GM18526 (cell line): ENCODE data around the gene DPM2.

Experiments
- POLR2A ChIP-seq: IDR thresholded peaks from 3 replicates; pipeline ENCODE4 v1.6.1; 2011; ENCODE audit not compliant: insufficient read length; ENCODE audit errors: extremely low read depth

DPM2 gene

DNA sequence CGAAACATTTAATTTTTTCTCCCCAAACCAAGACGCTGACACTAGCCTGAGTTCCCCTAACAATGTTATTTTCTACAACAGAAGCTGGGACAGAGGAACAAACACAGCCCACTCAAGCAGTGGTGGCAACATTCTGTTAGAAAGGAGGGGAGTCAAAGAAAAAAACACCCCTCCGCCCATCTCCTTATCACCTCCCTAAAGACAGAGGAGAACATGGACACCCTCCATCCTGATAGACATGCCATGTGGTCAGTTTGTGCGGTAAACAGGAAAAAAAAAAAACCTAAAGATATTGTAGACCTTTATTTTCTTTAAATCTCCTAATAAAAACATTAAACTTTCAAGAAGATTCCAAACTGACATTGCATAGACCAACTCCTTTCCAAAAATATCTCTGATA, 2.9 kb upstream of the DPM2 start:
- no peak for TF ChIP-seq POLR2A

DNA sequence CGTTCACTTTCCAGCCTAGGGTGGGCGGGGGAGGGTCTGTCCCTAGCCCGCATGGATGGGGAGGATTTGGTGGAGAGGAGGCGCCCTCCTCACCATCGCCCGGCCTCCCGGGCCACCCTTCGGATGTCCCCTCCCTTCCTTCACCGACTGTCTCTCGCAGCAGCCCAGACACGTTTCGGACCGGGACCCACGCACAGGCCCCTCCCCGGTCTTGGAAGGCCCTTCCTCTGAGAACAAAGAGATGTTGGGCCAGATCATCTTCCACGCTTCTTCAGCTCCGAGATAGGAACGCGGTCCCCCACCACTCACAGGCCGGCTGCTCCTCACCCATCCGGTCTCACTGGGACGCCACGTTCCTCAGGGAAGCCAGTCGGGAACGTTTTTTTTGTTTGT, 640 bp upstream of the DPM2 start:
- TF ChIP-seq POLR2A = no peak

- TF ChIP-seq POLR2A = no peak
Measured at GRCh38 chr9:127937056-127937387, 632 bp downstream of the DPM2 start.

- no peak for TF ChIP-seq POLR2A
Measured at GRCh38 chr9:127936347-127936852, 1.3 kb downstream of the DPM2 start.

- no peak for TF ChIP-seq POLR2A
Measured at GRCh38 chr9:127935765-127936221, 1.9 kb downstream of the DPM2 start.

- no peak for TF ChIP-seq POLR2A
Measured at GRCh38 chr9:127934986-127935385, 2.7 kb downstream of the DPM2 start.

- no peak for TF ChIP-seq POLR2A
Measured at GRCh38 chr9:127934248-127934647, 3.4 kb downstream of the DPM2 start.

DNA sequence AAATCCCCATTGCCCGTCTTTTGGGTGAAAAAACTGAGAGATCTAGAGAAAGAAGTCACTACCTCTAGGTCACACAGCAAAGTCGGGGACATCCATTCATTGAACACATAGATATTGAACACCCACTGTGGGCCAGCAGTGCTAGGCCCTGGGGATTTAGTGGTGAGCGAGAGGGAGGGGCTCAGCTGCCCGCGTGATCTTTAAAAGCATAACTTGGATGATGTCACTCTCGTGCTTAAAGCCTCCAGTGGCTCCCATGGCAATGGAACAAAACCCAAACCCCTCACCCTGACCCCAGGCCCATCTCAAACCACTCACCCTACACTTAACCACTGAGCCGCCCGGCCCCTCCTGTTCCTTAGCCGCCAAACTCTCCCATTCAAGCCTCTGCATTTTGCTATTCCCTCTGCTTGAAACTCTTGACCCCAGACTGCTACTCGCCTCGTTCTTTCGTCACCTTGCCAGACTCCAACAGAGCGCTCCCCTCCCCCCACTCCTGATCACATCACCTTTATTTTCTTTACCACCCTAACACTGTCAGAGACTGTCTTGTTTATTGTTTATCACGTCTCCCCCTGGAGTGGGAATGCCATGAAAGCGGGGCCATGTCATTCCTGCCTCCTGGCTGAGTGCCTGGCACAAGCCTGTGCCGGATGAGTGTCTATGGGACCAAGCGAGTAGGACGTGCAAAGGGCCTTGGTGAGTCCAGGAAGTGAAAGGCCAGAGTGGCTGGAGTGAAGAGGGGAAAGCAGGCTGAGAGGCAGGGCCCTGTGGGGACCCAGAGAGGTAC, 6.4 kb downstream of the DPM2 start:
- no peak for TF ChIP-seq POLR2A

DNA sequence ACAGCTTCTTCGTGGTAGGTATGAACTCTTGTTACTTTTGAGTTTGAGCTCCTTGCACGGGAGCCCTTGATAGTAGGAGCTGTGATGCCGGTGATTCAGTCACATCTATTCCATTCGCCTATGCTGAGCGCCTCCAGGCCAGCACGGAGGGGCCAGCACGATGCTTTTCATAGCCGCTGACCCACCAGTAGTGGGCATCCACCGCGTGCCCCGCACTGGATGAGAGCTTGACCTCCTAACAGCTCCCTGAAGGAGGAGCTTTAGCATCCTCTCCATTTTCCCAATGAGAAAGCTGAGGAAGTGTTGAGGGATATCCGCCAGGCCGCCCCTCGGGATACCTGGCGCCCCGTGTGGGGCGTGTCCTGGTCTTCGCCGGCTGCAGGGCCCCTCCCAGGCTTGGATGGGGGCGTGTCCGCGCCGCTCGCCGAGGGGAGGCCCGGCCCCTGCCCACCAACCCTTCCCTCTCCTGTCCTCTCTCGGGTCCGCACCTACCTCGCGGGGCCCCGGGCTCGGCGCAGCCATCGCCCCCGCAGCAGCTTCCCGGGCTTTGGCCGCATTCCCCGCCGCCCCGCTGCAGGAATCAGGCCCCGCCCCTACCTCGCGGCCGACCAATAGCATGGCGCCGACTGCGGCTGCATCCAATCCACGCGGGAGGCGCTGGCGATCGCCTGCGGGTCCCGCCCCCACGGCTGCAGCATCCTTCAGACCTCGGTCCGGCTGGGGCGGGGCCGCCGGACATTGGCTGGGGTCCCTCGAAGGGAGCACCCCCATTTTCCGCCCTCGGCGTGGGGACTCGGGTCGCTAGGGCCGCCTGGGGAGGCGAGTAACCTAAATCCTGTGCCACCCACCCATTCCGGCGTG, 7.2 kb downstream of the DPM2 start, which contains the start of gene PIP5KL1:
Gene PIP5KL1 (minus strand): TSS at position 547 of the 861 bp plus-strand sequence. CDS start 25 bp downstream, at position 522.
- TF ChIP-seq POLR2A = no peak

DNA sequence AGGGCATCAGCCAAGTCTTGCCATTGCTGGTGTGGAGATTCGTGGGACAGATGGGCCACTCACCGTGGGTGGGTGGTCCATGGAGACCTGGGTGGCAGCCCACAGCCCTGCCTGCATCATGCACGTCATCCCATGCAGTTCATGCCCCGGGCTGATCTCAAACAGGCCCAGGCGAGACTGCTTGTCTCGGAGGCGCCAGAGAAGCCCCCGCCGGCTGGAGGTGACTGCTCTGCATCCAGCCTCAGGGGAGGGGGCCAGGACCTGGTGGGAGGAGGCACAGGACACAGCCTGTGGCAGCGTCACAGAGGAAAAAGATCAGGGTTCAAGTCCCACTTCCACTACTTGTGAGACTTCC, 8.1 kb downstream of the DPM2 start:
- TF ChIP-seq POLR2A = no peak

GRCh38 chr9:127928676-127929624, 8.7 kb downstream of the DPM2 start:
- TF ChIP-seq POLR2A = no peak

DNA sequence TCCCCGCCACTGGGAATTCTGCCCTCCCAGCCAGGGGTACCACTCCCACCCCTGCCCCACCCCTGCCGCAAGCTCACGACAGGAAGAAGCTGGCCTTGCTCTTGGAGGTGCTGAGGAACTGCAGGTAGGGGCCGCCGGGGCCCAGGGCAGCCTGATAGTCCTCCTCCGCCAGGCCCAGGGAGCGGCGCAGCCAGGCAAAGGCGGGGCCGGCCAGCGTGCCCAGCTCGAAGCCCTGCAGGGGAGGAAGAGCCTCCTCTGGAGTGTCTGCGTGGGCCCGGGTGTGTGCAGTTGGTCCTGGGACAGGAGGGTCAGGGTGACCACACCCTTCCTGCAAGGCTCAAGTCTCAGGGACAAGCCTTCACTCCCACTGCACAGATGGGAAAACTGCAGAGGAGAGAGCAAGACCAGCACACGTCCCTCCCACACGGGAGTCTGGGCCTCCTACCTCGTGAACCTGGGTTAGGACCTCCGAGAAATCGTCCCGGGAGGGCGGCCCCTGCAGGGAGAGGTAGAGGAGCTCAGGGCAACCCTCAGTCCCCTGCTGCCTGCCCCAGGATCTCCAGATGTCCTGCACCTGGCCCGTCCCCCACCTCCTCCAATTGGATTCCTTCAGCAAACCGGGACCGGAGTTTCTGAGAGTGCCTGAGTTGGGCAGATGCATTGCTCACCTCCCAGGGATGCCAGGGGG, 9.5 kb downstream of the DPM2 start:
- TF ChIP-seq POLR2A = no peak

DNA sequence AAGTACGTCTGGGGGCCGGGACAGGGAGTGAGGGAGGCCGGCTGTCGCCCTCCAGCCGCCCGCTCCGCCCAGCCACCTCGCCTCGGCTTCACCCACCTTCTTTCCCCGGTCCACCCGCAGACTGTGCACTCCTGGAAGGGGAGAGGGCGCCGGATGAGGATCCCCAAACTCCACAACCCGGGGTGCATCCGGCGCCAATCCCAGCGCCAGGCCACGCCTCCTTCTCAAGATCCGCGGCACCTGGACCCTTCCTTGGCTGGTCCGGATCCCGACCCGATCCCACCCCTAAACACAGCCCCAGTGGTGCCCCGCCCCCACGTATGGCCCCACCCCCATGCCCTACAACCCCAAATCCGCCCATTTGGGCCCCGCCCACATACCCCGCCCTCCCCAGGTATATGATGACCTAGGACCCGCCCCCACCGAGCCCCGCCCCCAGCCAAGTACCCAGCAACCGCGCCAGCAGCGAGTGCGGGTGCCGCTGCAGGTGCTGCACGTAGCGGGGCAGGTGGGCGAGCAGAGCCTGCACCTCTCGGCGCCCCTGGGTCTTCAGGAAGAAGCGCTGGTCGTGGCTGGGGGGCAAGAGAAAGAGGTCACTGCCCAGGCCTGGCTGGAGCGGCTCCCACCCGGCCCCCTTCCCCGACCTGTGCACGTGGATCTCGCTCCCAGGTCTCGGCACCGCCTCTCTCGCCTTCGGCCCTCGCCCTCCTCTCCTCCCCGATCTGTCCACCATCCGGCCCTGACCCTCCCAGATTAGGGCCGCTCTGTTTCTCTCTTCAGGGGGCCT, 10.3 kb downstream of the DPM2 start:
- no peak for TF ChIP-seq POLR2A

- no peak for TF ChIP-seq POLR2A
Measured at GRCh38 chr9:127926906-127927200, 10.8 kb downstream of the DPM2 start.
